IPS-18a (cell line): ENCODE measurements around the gene SHROOM4.

Experiments used
- H3K27ac ChIP-seq: one replicate; pipeline ENCODE4 v1.5.1; 2013; ENCODE audit warnings: low read length
- H3K27me3 ChIP-seq: one replicate; pipeline ENCODE4 v1.6.1; 2013; ENCODE audit warnings: mild to moderate bottlenecking, low read length; ENCODE audit not compliant: control insufficient read depth, insufficient read depth
- H3K36me3 ChIP-seq: one replicate; pipeline ENCODE4 v1.6.1; 2013; ENCODE audit warnings: low read depth, low read length; ENCODE audit not compliant: control insufficient read depth
- H3K4me1 ChIP-seq: one replicate; pipeline ENCODE4 v1.6.1; 2013; ENCODE audit warnings: low read depth, low read length; ENCODE audit not compliant: control insufficient read depth
- H3K4me3 ChIP-seq: one replicate; pipeline ENCODE4 v1.5.1; 2013; ENCODE audit warnings: low read length
- H3K9ac ChIP-seq: one replicate; pipeline ENCODE4 v1.6.1; 2013; ENCODE audit warnings: mild to moderate bottlenecking, low read length, moderate library complexity
- H3K9me3 ChIP-seq: one replicate; pipeline ENCODE4 v1.6.1; 2013; ENCODE audit warnings: low read depth, low read length; ENCODE audit not compliant: control insufficient read depth

The SHROOM4 gene

DNA sequence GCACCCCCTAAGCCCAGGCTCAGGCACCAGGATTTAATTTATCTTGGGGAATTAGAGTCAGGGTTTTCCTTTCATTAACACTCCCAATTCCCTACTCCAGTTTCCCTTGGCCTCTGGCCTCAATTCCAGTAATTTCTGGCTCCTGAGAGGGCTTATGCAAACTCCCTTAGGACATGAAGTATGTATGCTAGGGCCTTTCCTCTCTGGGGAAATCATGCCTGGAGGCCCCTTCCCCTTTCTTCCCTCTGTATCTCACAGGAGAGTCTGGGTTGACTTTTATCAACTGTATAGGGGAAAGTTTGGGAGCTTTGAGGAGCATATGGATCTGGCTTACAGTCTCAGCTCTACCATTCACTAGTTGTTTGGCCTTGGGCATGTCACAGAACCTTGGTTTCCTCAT, 169.5 kb downstream of the SHROOM4 start:
- Histone ChIP-seq H3K9ac (no peak overlapping the region), H3K36me3 (no peaks in the 10 kb centered on the region), H3K9me3 (peaks cover 6% of the 10 kb centered on the region), H3K27ac (no peak overlapping the region), H3K4me3 (no peak overlapping the region), H3K4me1 (peaks cover 4% of the 10 kb centered on the region), H3K27me3 (no peaks in the 10 kb centered on the region)

DNA sequence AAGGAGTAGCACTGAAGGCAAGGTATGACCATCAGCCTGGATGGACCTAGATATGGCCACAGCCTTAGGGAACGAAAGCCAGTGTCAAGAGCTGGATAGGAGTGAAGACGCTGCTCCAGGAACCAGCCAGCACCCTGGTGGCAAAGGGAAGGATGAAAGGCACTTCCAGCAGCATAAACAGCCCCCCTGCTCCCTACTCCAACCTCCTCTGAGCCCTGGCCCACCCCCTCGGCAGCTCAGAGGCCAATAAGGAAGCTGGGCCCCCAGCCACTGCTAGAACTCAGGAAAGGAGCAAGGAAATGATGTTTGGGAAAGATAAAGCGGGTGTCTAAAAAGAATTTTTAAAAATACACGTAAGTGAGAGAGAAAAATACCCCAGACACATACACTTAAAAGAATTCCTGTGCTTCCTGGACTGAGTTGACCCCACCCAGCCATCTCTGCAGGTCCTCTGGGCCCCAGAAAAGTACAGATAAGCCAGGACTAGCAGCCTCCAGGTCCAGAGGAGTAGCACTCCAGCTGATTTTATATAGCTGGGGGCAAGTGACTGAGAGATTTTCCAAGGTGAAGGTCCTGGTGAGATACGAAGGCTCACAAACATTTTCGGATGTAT, 170.4 kb downstream of the SHROOM4 start:
- Histone ChIP-seq H3K4me1 (peaks cover 4% of the 10 kb centered on the region), H3K36me3 (no peaks in the 10 kb centered on the region), H3K27me3 (no peaks in the 10 kb centered on the region), H3K9me3 (peaks cover 3% of the 10 kb centered on the region), H3K4me3 (no peak overlapping the region), H3K27ac (no peak overlapping the region), H3K9ac (no peak overlapping the region)

DNA sequence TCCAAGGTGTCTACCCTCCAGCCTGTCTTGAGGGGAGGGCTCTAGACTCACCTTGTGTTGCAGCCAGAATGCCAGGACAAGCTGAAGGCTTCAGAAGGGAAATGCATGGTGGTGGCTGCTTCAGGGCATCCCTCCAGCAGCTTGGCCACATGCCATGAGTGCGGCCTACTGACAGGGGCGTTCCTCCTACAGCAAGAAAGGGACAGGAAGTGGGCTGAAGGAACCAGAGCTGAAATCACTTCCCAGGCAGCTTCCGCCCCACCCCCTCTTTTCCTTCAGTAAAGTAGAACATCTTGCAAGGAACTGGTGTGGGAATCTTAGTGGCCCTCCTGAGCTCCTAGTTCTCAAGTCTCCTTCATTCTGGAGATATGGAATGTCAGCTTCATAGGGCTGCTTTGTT, 175.9 kb downstream of the SHROOM4 start:
- Histone ChIP-seq H3K4me3 (no peak overlapping the region), H3K9me3 (peaks cover 6% of the 10 kb centered on the region), H3K27ac (no peak overlapping the region), H3K9ac (no peak overlapping the region), H3K4me1 (no peaks in the 10 kb centered on the region), H3K27me3 (no peaks in the 10 kb centered on the region), H3K36me3 (no peaks in the 10 kb centered on the region)

DNA sequence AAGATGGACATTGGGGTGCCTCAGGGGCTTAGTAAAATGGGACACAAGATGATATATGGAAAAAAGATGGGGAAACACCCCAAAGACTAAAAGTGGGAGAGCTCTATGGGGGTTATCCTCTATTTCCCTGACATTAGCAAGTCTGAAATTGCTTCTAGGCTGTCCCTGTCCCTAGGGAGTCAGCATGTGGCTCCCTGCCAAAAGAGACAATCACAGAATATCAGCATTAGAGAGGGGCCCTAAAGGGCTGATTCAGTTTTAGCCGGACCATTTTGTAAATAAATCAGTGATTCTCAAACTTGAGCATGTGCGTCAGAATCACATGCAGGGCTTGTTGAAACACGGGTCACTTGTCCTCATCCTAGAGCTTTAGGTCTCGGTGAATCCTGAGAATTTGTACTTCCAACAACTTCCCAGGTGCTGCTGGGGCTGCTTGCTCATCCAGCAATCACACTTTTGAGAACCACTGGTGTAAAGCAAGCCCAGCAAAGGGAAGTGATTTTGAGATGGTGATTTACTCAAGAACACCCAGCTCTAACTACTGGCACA, 178.1 kb downstream of the SHROOM4 start:
- Histone ChIP-seq H3K9ac (no peak overlapping the region), H3K27me3 (no peaks in the 10 kb centered on the region), H3K9me3 (peaks cover 3% of the 10 kb centered on the region), H3K4me1 (peaks cover 3% of the 10 kb centered on the region), H3K4me3 (no peak overlapping the region), H3K27ac (no peak overlapping the region), H3K36me3 (no peaks in the 10 kb centered on the region)

DNA sequence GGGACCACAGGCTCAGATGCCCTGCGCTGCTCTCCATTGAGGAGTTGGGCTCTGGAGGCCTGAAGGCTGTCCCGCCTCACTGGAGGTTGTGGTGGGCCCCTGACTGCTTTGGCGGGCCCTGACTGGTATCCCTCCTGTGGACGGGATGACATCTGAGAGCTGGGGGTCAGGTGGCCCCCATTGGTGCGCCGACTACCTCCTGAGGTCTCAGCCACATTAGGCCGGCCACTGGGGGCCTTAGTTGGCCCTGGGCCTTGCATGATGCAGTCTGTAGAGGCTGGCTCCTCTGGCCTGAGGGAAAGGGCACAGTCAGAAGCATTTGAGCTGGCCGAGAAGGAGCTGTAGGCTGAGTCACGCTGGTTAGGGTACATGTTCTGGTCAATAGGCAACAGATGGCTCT, 178.8 kb downstream of the SHROOM4 start:
- Histone ChIP-seq H3K4me3 (no peak overlapping the region), H3K27me3 (no peaks in the 10 kb centered on the region), H3K27ac (no peak overlapping the region), H3K9me3 (peaks cover 3% of the 10 kb centered on the region), H3K9ac (no peak overlapping the region), H3K36me3 (no peaks in the 10 kb centered on the region), H3K4me1 (peaks cover 3% of the 10 kb centered on the region)

DNA sequence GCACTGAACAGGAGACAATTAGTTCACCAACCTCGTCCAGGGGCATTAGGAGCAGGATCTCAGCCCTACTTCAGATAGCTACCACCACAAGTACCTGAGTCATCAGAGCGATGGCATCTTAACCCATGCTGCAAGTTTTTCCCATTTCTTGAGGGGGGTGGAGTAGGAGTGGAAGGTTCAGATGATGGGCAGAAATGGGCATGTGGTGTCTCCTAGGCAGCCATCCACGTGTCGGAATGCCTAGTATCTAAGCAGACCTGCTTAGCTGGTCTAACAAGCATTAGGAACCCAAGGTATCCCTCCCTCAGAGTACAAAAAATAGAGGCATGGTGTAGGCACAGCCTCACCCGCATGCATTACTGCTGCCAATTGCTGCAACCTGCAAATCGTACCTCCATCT, 184.2 kb downstream of the SHROOM4 start:
- Histone ChIP-seq H3K4me1 (peaks cover 3% of the 10 kb centered on the region), H3K27ac (no peak overlapping the region), H3K4me3 (no peak overlapping the region), H3K9ac (no peak overlapping the region), H3K27me3 (no peaks in the 10 kb centered on the region), H3K9me3 (peaks cover 11% of the 10 kb centered on the region), H3K36me3 (no peaks in the 10 kb centered on the region)

DNA sequence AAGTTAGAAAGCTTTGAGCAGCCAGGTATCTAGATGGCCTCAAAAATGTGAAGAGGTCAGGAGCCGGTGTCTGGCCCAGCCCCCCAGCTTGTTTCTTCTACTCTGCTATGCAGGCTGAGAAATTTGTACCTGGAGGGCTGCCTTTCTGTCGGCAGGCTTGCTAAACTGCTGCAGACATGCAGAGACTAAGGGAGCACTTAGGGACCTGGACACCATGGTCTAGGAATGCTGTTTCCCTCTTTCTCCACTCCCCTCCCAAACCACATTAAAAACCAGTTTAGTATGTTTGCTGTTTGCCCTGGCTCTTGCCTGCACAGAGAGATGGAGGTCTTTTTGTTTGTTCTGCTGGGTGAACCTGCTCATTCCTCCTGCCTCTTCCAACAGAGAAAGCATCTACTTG, 186.3 kb downstream of the SHROOM4 start:
- Histone ChIP-seq H3K27me3 (no peaks in the 10 kb centered on the region), H3K27ac (no peak overlapping the region), H3K4me3 (no peak overlapping the region), H3K9ac (no peak overlapping the region), H3K4me1 (peaks cover 3% of the 10 kb centered on the region), H3K36me3 (no peaks in the 10 kb centered on the region), H3K9me3 (peaks cover 8% of the 10 kb centered on the region)

DNA sequence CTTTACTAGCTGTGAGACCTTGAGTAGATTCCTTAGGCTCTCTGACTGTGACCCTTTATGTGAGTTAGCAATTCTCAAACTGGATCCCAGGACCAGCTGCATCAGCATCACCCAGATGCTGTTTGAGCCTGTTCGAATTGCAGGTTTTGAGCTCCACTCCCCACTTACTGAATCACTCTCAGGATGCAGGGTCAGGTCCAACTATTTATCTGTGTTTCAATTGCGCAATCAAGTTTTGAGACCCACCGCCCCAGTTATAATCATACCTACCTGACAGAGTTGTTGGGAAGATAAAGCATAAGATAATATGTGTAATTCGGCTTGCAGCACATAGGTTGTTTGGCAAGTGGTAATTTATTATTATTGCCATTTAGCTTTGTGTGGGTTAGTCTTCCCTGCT, 187.6 kb downstream of the SHROOM4 start:
- H3K9me3 ChIP-seq: peaks cover 8% of the 10 kb centered on the region
- no peaks in the 10 kb centered on the region for H3K36me3 ChIP-seq
- no peak overlapping the region for H3K27ac ChIP-seq
- H3K4me3 ChIP-seq: no peak overlapping the region
- no peak overlapping the region for H3K9ac ChIP-seq
- H3K27me3 ChIP-seq: no peaks in the 10 kb centered on the region
- H3K4me1 ChIP-seq: no peaks in the 10 kb centered on the region

DNA sequence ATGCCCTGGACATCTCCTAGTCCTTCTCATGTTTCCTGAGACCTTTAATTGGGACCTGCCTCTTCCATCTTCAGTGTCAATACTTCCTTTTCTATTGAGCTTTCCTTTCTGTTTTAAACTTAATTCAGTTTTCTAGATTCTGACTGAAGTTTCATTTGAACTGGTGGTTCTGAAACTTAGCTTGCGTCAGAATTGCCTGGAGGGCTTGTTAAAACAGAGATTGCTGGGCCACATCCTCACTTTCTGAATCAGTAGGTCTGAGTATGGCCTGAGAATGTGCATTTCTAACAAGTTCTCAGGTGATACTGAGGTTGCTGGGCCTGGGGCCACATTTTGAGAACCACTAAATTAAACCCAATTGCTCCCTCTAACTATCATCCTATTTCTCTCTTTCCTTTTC, 191.2 kb downstream of the SHROOM4 start:
- no peaks in the 10 kb centered on the region for H3K4me1 ChIP-seq
- H3K9me3 ChIP-seq: peaks cover 6% of the 10 kb centered on the region
- H3K27me3 ChIP-seq: no peaks in the 10 kb centered on the region
- no peak overlapping the region for H3K9ac ChIP-seq
- H3K27ac ChIP-seq: no peak overlapping the region
- H3K4me3 ChIP-seq: no peak overlapping the region
- no peaks in the 10 kb centered on the region for H3K36me3 ChIP-seq

DNA sequence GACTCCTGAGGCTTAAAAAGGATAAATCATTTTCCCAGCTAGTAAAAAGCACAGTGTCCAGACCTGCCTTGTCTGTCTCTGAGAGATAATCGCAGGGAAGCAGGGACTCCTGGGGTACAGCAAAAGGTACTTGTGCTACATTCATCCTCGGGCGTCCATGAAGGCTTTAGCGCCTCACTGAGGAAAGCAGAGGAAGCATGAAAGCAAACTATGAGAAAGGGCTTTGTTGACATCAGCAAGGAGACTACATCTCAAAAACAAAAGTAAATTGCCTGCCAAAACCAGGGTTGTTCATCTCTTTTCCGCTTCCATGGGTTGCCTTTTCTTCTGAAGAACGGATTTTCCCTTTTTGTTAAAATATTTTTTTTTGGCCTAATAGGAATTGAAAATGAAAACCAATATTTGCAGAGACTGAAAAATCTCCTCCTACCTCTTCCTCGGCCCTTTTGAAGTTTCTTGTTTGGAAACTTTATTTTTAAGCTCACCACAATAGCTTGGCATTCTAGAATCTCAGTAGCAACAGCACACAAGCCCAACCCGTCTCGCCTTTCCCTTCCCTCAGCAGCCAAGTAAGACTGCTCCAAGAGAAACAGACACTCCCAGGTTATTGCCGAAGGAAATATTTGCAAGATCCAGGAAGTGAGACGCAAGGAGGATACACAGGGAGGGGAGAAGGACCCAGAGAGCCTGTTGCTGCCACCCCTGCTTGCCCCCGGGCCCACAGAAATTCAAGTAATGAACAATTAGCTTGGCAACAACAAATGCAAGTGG, 195.0 kb downstream of the SHROOM4 start:
- H3K4me1 ChIP-seq: peaks cover 19% of the 10 kb centered on the region
- H3K4me3 ChIP-seq: no peak overlapping the region
- no peak overlapping the region for H3K27ac ChIP-seq
- no peaks in the 10 kb centered on the region for H3K27me3 ChIP-seq
- H3K9me3 ChIP-seq: peaks cover 10% of the 10 kb centered on the region
- H3K9ac ChIP-seq: no peak overlapping the region
- H3K36me3 ChIP-seq: no peaks in the 10 kb centered on the region

DNA sequence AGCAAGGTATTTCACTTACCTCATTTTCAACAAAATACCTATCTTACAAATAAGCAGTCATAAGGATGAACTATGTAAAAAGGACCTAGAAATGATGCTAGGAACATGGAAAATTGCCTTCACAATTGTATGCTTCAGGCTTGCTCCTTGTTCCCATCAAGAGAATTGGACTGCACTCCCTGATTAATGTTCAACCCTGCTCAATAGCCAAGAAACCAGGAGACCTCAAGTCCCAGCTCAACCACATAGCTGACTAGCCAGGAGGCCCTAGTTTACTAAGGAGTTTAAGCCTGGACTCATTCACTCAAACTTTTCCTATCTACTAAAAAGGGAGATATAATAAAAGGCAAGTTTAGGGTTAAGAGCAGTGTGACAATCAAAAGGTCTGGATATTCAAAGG, 196.8 kb downstream of the SHROOM4 start:
- Histone ChIP-seq H3K9ac (no peak overlapping the region), H3K27ac (no peak overlapping the region), H3K4me1 (peaks cover 22% of the 10 kb centered on the region), H3K9me3 (peaks cover 16% of the 10 kb centered on the region), H3K4me3 (no peak overlapping the region), H3K27me3 (no peaks in the 10 kb centered on the region), H3K36me3 (no peaks in the 10 kb centered on the region)
